Hematopoietic multipotent progenitor cell treated with erythropoietin and hydrocortisone succinate and interleukin-3 and kit ligand, for 8 days (in vitro differentiated cells): ENCODE measurements around the gene ROBO1.

Experiments used
- DNase-seq: peaks from one replicate; pipeline ENCODE4 v3.0.0-alpha.2; 2015

Gene ROBO1

GRCh38 chr3:78822726-78823125, 945.1 kb downstream of the ROBO1 start:
- DNase-seq = no peak

DNA sequence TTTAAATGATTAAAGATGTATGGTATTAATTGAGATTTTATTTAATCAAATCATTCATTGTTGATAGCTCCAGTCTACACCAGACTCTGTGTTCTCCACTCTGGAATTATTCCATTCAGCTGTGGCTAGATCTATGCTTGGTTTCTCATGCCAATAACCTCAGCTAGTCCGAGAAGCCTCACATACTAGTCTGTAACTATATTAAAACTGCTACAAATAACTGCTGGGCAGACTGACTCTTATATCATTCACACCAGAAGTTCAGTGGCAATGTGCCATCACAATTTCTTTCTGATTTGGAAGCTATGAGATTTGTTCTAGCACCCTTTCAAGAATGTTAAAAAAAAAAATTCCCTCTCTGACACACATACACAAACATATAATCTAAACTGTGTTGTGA, 947.3 kb downstream of the ROBO1 start:
- no peak for DNase-seq

DNA sequence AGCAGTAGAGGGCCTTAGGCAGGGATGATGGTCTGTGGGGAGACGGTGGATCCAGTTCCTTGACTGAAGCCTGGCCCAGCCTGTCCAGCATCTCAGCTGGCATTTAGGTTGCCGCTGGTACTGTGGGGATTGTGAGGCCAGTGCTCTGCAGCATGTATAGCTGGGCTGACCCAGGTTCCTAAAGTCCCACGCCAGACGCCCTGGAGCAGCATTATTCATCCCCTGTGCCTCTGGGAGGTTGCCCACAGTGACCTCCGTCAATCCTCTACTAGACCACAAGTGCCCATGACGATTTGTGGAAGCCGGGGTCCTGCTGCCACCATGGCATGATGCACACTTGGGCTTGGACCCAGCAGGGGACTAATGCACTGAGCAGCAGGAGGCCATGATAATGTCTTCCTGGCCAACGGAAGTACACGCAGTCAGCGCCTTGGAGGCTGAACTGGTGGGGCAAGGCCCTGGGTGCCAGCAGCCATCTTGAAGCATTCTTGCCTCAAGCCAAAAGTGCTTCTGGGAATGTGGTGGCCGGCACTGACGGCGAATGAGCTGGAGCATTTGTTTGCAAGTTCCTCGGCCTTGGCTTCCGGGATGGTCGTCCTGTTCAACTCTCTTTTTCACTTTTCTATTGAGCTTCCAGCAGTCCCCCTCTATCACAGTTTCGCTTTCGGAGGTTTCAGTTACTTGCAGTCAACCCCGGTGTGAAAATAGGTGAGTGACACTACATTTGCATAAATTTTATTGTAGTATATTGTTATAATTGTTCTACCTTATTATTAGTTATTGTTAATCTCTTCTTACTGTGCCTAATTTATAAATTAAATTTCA, 949.4 kb downstream of the ROBO1 start:
- no peak for DNase-seq

GRCh38 chr3:78814893-78815562, 952.8 kb downstream of the ROBO1 start:
- DNase-seq = no peak

GRCh38 chr3:78812166-78812565, 955.6 kb downstream of the ROBO1 start:
- no peak for DNase-seq

- DNase-seq = no peak
These were observed 957.8 kb downstream of the ROBO1 start for GRCh38 chr3:78809966-78810365.

DNA sequence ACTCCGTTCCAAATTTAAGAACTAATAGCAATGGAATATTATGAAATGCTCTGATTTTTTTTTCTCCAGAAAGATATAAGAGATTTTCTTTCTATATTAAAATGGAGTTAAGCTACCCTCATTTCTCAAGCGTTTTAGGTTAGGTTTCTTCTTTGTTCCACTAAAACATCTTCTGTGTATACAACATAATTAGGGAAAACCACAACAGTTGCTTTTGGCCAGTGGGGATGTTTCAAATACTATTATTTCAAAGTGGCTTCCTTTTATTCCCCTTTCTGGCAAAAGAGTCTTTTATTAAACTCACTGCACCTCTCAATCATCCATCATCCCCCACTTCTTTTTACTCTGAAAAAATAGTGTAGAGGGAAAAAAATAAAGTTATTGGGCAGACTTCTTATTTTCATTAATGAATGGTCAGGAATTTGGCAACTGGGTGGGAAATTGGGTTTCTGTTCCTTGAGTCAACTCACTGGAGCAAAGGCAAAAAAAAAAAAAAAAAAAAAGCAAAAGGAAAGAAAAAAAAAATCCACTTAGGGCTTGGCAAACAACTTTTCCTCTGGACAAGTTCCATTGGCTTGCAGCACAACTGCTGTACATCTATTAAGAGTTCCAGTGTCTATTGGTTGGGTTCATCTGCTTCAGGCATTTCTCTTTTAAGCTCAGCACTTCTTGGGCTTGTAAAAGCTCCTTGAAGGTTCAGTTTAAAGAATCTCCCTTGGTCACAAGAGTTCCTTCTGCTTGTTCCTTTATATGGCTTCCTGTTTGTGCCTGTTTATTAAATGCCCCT, 963.4 kb downstream of the ROBO1 start:
- DNase-seq = no peak

- DNase-seq = no peak
These were observed 965.3 kb downstream of the ROBO1 start for GRCh38 chr3:78802562-78802930.

DNA sequence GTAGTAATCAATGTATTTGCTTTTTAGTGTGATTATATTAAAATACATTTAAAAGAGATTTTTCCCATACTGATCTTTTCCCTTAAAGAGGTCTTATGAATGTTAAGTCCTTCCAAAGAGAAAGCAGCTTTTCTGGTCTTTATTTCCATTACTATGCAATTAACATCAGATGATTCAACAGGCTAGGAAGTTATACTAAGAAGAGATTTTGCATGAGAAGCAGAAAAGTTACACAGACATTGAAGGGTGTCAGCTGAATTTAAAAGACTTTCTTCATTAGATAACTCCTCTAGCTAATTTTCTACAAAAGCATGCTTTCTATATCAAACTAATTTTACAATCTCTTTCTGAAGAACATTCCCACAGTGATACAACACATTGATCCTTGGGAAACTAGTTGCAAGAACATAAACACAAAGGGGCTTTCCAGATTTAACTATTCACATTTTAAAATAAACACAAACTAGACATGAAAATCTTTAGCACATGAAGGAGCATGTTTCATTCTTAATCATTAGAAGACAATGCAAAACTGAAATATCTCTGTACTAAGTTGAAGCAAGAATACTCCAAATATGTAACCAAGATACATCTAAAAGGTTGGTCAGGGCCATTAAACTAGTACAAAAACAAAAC, 965.8 kb downstream of the ROBO1 start:
- no peak for DNase-seq

- DNase-seq = no peak
These were observed 968.1 kb downstream of the ROBO1 start for GRCh38 chr3:78799681-78800080.

DNA sequence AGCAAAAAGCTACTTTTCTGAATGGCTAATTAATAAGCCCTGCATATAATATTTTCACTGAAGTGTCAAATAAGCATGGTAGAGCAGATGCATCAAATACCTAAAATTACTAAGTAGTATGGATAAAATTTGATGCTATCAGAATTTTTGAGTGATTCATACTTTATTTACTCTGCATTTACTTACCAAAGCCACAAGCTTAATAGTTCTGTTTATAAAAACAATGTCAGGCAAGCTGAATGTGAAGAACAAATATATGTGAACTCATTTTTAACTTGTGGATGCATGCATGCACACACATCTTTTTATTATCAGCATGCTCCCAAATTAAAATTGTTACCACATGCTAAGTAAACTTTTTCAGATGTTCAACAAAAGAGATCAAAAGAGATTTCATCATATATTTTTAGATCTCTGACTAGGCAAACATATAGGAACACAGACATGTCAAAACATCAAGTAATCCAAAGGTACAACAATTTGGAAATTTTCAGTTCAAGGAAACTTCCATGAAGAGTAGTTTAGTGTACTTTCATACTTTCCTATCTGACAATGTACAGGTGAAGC, 969.4 kb downstream of the ROBO1 start:
- DNase-seq = no peak

DNA sequence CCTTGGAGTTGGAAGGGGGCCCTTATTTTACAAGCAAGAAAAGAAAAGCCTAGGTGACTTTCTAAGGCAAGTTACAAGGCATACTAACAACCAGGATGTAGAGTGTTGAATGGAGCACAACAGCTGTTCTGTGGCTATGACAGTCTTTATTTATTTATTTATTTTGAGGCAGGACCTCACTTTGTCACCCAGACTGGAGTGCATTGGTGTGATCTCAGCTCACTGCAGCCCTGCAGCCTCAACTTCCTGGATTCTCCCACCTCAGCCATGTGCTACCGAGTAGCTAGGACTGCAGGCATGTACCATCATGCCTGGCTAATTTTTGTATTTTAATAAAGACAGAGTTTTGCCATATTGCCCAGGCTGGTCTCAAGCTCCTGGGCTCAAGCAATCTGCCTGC, 973.4 kb downstream of the ROBO1 start:
- DNase-seq = no peak

- DNase-seq = no peak
These were observed 975.1 kb downstream of the ROBO1 start for GRCh38 chr3:78792733-78793132.

DNA sequence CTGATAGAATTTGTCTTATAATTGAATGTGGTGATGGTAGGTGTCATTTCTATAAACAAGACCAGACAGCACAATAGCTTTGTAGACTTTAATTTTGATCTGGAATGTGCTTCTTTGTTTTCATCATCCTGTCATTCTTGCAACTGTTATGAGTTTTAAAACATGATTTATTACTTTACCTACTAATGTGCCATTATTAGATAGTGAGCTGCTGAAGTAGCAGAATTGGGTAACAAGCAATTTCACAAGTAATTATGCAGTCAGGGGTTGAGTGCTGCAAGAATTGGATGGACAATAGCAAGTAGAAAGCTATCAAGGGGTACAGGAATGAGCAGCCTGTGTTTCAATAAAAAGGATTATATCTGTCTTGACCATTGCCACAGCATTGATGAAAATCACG, 975.6 kb downstream of the ROBO1 start:
- DNase-seq = no peak

DNA sequence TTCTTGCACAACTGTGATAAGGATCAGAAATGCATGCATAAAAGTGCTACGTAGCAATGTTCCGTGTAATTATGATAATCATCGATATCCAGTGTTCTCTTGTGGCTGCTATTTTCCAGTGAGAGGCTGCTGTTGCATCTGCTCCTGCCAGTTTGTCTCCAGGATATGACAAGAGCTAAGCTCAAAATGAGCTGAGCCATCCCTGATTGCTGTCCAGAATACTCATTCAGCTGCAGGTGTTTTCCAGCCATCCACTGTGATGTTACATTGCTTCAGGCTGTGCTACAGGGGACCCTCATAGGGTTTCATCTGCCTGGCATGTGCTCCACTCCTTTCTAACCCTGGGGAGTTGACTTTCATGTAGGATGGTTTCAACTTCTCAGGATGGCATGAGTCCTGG, 976.0 kb downstream of the ROBO1 start:
- DNase-seq = no peak

GRCh38 chr3:78788839-78789238, 979.0 kb downstream of the ROBO1 start:
- no peak for DNase-seq

GRCh38 chr3:78785004-78785403, 982.8 kb downstream of the ROBO1 start:
- no peak for DNase-seq

GRCh38 chr3:78781351-78781750, 986.4 kb downstream of the ROBO1 start:
- no peak for DNase-seq

GRCh38 chr3:78765671-78766485, 1001.9 kb downstream of the ROBO1 start:
- no peak for DNase-seq

DNA sequence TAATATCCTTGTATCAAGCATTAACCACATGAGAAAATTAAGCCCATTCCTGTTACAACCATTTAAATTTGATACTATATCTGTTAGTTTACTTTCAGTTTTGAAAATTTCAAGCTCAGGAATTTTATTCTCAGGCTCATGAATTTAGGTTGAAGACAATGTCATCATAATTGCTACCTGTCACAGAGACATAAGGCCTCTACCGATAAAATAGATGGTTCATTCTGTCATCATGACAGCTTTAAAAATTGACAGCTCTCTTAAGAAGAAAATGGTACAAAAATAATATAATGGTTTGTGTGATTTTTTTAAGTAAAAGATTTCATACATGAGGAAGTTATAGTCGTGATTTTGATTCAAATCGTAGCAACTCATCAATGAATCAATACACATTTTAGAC, 1003.2 kb downstream of the ROBO1 start:
- DNase-seq = no peak

DNA sequence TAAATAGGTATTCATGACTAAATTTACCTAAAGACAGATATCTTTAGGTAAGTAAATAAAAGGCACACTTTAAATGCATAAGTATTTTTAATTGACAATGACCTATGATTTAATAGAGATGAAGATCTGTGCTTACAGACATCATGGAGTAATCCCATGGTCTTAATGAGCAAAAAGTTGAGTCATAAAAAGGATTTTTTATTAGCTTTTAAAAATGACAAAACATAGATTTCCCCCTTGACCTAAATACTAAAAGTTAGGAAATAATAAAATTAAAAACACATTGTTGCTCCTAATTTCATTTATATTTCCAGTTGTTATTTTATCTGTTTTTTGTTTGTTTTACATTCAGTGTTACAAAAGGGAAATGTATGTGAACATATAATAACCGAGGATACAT, 1005.7 kb downstream of the ROBO1 start:
- no peak for DNase-seq

- no peak for DNase-seq
These were observed 1006.7 kb downstream of the ROBO1 start for GRCh38 chr3:78761126-78761525.
